Stimulated activated CD8-positive, alpha-beta memory T cell treated with anti-CD3 and anti-CD28 coated beads, Interleukin-12 subunit alpha, Interleukin-12 subunit beta, amount 100 ng/mL, for 24 hours (primary cell): ENCODE data around the gene CLCN4.

Experiments used
- DNase-seq: peaks from one replicate; pipeline ENCODE4 v3.0.0-alpha.2; 2020; ENCODE audit errors: extremely low read depth

Gene CLCN4

DNA sequence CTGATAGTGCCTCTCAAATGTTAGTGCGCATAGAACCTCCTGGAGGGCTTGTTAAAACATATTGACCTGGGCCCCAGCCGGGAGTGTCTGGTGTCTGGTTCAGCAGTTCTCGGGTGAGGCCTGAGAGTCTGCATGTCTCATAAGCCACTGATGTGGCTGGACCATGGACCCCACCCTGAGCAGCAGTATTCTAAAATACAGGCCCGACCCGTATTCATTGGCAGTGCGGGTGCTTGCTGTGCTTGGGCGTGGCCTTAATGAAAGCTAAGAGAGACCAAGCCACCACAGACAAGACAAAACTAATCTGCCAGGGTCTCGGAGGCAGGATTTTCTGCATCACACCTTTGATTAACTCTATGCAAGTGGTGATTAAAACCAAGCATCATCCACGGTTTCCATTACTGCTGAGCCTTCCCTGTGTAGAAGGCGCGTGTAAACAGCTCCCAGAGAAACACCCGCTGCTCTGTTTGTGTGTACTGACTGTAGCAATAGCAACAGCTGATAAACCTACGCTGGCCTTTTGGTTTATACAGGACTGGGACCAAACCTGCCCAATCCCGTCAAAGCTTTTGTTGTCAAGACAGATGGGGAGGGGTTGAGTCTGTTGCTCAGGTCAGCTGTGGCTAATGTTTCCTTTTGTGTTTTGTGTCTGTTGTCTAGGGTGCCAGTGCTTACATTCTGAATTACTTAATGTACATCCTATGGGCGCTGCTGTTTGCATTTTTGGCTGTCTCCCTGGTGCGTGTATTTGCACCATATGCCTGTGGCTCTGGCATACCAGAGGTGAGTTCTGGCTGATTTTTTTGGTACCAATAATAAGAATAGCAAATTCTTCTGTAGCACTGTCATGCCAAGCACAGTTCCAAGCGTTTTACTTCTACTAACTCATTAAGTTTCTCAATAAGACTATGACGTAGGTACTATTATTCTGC is 40.8 kb downstream of the CLCN4 start:
- DNase-seq = no peak

DNA sequence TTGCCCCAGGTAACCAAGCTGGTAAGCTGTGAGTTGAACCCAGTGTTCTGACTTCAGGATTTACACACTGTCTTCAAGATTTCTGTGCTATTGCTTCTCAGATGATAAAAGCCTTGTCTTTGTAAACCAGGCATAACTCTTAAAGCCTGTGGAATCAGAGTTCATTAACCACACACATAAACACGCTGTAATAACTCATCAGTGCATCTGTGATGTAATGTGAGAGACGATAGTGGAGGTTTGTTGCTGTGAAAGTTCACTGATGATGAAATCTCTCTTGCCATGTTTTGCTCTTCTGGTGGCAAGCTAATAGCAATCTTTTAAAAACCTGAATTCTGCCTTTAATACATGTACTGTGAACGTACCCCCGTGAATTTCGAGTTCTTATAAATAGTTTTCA is 41.5 kb downstream of the CLCN4 start:
- no peak for DNase-seq

DNA sequence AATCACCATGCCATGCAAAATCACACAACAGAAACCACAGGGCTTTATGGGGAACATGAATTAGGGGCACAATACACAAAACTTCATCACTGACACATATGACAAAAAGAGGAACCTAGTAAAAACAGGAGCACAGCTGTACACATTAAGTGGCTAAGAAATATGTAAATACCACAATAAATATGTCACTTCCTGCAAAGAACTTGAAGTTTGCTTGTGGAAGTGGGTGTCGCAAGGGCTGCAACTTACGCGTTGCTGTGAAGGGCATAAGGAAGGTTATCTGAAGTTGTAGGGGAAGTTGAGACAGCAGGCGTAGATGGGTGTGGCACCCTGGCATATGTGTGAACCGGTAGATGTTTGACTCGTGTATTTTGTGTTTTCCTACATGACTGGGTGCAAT is 42.4 kb downstream of the CLCN4 start:
- DNase-seq = no peak

DNA sequence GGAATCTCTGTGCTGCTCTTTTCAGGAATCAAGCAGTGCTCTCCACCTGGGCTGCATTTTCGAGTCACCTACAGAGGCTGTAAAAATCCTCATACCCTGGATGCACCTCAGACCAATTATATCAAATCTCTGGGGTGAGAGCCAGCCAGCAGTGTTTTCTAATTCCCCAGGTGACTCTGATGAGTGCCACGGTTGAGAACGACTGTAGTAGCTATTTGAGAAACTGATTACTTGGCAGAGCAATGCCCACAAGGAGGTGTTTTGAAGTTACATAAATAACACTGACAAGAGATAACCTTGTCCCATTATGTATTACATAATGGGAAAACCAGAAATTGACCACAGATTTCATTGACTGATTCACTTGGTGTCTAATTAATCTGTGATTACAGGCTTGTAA is 46.8 kb downstream of the CLCN4 start:
- no peak for DNase-seq

DNA sequence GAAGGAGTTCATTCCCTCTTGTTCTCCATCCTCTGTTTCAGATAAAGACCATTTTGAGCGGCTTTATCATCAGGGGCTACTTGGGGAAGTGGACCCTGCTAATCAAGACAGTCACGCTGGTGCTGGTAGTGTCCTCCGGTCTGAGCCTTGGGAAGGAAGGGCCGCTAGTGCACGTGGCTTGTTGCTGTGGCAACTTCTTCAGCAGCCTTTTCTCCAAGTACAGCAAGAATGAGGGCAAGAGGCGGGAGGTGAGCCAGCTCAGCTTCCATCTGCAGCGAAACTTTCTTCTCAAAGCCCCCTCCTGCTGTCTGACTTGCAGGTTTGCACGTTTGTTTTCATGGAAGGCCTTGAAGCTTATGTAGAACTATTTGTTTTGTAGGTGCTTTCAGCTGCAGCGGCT is 49.5 kb downstream of the CLCN4 start:
- DNase-seq = no peak

DNA sequence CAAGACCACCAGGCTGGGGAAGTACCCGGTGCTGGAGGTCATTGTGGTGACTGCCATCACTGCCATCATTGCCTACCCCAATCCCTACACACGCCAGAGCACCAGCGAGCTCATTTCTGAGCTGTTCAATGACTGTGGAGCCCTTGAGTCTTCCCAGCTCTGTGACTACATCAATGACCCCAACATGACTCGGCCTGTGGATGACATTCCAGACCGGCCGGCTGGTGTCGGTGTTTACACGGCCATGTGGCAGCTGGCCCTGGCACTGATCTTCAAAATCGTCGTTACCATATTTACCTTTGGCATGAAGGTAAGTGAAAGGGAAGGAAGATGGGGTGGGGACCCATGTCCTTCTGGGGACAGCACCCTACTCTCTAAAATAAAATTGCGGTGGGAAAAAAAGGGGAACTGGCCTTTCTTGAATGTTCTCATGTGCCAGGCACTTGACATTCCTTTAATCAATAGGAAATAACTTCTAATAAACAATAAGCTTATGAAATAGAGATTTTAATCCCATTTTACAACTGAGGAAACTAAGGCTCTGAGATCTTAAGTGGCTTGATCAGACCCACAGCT is 51.6 kb downstream of the CLCN4 start:
- no peak for DNase-seq

DNA sequence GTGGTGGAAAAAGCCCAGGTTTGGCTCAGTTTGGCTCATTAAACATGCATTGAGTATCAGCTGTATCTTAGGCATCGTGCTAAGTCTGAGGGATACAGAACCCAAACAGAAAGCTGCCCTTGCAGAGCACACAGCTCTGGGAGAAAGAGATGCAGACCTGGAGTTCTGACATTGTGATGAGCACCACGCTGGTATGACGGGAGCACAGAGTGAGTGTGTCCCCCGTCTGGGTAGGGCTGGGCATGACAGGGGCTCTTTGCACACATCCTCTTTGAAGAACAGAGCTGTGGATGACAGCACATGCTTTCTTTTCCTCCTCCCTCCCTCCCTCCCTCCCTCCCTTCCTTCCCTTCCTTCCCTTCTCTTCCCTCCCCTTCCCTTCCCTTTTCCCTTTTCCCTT is 52.2 kb downstream of the CLCN4 start:
- DNase-seq = no peak

DNA sequence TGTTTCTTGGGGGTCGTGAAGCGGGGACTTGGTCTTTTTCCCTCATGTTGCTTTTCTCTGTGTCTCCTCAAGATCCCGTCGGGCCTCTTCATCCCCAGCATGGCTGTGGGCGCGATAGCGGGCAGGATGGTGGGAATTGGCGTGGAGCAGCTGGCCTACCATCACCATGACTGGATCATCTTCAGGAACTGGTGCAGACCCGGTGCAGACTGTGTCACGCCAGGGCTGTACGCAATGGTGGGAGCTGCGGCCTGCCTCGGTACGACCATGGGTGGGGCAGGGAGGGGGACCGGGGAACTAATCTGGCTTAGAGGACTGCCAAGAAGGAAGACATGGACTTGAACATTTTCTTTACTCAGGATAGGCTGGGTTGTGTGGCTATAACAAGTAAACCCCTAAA is 55.6 kb downstream of the CLCN4 start:
- no peak for DNase-seq

DNA sequence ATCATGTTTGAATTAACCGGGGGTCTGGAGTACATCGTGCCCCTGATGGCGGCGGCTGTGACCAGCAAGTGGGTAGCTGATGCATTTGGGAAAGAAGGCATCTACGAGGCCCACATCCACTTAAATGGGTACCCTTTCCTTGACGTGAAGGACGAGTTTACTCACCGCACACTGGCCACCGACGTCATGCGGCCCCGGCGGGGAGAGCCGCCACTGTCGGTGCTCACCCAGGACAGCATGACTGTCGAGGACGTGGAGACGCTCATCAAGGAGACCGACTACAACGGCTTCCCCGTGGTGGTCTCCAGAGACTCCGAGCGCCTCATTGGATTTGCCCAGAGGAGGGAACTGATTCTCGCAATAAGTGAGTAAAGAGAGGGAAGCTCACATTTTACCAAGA is 56.9 kb downstream of the CLCN4 start:
- no peak for DNase-seq

DNA sequence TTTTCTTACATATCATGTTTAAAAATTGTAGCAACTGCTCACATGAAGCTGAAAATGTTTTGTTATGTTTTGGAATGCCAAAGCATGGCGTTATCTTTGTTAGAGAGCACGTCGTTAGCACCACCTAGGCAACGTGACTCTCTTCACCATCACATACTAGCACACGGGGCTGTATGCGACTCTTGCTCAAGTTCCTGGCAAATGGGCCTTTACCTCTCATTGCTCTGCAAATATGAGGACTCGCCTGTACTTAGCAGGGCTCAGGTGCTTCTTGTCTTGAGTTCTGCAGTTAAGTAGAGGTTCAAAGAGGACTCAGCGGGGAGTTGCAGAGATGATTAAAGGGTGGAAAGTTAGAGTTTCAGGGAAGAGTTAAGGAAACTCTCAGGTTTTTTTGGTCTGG is 59.4 kb downstream of the CLCN4 start:
- DNase-seq = no peak

DNA sequence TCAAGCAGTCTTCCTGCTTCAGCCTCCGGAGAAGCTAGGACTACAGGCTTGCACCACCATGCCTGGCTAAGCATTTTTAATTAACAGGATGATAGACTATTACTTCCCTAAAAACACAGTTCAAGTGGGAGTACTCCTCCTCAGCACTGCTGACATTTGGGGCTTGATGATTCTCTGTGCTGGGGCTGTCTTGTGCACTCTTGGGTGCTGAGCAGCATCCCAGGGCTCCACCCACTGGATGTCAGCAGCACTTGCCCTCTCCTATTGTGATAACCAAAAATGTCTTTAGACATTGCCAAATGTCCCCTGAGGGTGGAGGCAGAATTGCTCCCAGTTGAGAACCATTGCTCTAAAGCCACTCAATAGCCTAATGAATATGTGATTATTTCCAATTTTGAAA is 60.4 kb downstream of the CLCN4 start:
- DNase-seq = no peak

GRCh38 chrX:10221651-10222050 is 64.9 kb downstream of the CLCN4 start:
- DNase-seq = no peak

- no peak for DNase-seq
These were observed 66.5 kb downstream of the CLCN4 start for GRCh38 chrX:10223276-10223675.

GRCh38 chrX:10223781-10224180 is 67.0 kb downstream of the CLCN4 start:
- DNase-seq = no peak

DNA sequence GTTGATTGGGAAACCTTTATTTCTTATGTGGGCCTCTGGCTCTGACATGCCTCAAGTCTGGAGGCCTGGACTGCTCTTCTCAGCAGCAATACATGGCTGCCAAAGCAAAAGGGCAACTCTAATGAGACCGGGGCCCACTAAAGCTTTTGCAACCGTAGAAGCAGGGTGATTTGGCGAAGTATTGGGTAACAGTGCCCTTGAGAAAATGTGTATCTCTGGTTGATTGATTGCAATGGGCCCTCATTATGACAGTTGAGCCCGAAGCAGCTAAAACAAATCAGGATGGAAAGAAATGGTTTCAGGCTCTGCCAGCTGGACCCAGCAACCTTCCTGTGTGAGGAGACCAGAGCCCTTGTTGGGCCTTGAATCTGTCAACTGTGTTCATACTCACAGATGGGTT is 73.4 kb downstream of the CLCN4 start:
- no peak for DNase-seq

GRCh38 chrX:10231461-10231860 is 74.7 kb downstream of the CLCN4 start:
- DNase-seq = no peak

DNA sequence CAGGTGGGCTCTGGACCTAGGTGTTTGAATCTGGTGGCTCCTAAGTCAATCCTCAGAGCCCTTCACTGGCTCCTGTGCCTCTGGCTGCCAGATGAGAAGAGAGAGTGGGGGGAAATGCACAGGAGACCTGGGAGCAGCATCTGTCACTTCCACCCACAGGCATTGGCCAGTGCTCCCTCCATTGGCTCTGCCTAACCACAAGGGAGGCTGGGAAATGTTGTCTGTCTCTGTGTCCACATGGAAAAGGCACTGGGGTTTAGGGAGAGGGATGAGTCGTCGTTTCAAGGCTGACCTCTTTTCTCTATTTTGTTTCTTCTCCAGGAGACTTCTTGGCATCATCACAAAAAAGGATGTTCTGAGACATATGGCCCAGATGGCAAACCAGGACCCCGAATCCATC is 76.4 kb downstream of the CLCN4 start:
- DNase-seq = no peak

- no peak for DNase-seq
These were observed 76.9 kb downstream of the CLCN4 start for GRCh38 chrX:10233696-10234095.

GRCh38 chrX:10235851-10236250 is 79.1 kb downstream of the CLCN4 start:
- no peak for DNase-seq

- no peak for DNase-seq
These were observed 80.5 kb downstream of the CLCN4 start for GRCh38 chrX:10237241-10237640.

DNA sequence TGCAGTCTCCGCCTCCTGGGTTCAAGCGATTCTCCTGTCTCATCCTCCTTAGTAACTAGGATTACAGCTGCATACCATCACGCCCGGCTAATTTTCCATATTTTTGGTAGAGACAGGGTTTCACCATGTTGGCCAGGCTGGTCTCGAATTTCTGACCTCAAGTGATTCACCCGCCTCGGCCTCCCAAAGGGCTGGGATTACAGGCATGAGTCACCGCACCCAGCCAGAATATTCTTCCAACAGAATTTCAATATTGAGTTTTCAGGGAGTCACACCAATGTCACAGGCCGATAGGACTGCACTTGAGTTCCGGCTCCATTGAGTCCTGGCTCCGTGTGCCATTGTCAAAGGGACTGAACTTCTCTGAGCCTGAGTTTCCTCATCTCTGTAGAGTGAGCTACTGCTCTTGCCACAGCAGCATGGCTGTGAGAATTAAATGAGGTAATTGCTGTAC is 82.9 kb downstream of the CLCN4 start:
- DNase-seq = no peak

DNA sequence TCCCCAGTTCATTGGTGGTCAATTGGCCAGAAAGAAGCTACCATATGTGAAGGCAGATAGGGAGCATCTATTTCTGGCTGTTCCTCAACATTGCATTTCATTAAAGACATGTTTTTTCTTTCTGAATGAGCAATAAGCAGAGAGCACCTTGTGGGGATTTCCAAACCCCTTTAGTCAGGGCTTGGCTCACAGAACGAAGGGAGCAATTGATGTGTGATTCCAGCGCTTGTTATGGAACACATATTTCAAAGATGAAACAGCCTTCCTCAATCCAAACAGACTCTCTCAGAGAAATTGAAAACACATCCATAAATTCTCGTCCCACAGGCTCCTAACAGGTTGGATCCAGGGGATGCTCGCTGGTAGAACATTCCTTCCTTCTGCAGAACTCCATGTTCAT is 84.1 kb downstream of the CLCN4 start:
- DNase-seq = no peak

DNA sequence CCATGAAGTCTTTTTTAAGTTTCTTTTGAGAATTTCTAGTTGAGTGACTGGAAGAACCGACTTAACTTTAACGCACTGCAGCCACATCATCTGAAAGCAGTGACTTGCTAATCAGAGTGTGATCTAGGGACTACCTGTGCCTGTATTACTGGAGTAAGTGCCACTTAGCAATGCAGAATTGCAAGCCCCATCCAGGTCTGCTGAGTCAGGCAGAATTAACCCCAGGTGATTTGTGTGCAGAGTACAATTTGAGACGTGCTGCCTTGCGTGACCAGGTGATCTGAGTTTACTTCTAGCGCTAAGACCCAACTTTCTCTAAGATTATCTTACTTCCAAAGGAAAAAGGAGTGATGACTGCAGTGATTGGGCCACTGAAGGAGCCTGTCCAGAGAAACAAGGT is 85.3 kb downstream of the CLCN4 start:
- no peak for DNase-seq

GRCh38 chrX:10243106-10243505 is 86.3 kb downstream of the CLCN4 start:
- DNase-seq = no peak
